Kasumi-1 (cell line): ENCODE results near the gene FARS2.

Experiments
- DNase-seq, 2 experiments: peaks; one replicate each; lab custom pipeline; 2025; lab: John Stamatoyannopoulos, UW

Gene FARS2

DNA sequence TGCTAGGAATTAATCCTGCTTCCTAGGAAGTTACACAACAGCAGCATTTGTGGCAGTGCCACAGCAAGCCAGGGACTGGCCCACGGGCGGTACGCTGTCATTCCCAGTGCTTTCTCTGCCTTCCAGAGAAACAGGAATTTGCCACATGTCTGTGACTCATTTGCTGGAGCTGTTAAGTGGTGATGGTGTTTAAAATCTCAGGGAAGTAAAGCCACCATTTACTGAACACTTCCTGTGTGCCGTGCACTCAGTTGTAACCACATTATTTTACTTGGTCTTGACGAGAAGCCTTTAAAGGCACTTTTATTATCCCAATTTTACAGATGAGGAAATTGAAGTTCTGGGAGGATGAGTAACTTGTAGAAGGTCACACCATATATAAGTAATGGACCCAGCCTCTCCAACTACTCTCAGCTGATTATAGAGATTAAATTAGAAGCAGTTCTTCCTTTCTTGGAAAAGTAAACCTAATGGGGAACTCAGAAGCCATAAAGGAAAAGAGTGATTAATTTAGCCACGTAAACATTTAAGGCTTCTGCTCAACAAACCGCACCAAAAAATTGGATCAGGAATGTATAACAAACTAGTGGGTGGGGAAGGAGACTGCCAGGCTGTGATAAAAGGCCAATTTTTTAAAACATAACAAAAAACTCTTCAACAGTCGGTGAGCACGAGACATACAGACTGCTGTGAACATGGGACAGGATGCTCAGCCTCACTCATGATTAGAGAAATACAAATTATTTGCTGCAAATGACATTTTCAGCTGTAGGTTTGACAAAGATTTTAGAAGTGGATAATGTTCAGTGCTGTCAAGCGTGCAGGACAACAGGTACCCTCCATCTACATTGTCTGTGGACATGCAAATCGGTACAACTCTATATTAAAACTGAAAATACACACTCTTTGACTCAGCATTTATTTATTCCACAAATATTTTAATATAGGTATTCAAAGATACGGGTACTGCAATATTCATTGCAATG, 434.2 kb downstream of the FARS2 start:
- peak; percentile 34 to 65 for DNase-seq

- no peak for DNase-seq
Observed at GRCh38 chr6:5697508-5697907, 436.2 kb downstream of the FARS2 start.

DNA sequence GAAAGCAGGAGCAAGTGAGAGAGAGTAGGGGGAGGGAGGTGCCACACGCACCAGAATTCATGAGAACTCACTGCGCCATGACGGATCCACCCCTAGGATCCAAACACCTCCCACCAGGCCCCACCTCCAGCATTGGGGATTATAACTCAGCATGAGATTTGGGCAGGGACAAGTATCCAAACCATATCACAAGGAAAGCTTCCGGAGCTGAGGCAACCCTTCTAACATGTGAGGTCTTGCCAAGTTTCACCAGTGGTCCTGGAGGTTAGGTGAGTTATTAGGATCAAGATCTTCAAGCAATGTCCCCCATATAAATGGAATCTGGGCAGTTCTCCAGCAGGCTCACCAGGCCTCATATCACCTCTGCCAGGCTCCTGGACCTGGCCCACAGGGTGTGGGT, 437.0 kb downstream of the FARS2 start:
- no peak for DNase-seq

- DNase-seq = peak; percentile 91 to 92
Observed at GRCh38 chr6:5699064-5699463, 437.8 kb downstream of the FARS2 start.

DNA sequence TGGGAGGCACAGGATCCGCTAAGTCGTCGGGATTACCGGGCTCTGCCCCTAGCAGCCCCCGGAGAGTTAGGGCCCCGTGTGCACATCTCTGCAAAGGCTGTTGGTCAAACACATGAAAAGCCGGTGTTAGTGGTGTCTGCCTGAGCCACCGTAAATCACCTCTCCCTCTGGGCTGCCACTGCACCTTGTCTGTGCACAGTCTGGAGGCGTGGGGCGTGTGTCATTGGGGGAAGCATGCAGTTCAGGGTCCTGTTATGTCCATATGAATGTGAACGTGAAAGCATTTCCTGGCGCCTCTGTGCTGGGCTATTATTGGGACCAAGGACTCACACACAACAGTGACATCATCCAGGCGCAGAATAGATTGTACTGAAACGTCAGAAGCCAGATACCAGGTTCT, 439.9 kb downstream of the FARS2 start:
- no peak for DNase-seq

GRCh38 chr6:5704708-5705107, 443.4 kb downstream of the FARS2 start:
- no peak for DNase-seq

DNA sequence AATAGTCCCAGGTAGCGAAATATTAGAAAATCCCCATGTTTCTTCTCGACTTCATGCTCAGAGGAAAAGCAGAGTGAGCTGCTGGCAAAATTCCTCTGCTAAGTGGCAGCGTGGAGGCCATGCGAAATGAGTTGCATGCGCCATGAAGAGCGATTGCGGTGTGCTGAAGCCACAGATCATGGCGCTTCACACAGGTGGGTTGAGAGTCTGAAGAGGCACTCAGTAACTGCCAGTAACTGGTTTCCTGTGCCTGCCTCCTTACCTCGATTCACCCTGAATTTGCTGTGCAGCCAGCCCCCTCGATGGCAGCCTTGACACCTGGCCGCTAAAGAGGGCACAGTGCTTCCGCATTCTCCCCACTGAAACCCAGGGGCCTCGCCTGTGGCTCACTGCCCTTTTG, 443.9 kb downstream of the FARS2 start:
- DNase-seq = no peak

DNA sequence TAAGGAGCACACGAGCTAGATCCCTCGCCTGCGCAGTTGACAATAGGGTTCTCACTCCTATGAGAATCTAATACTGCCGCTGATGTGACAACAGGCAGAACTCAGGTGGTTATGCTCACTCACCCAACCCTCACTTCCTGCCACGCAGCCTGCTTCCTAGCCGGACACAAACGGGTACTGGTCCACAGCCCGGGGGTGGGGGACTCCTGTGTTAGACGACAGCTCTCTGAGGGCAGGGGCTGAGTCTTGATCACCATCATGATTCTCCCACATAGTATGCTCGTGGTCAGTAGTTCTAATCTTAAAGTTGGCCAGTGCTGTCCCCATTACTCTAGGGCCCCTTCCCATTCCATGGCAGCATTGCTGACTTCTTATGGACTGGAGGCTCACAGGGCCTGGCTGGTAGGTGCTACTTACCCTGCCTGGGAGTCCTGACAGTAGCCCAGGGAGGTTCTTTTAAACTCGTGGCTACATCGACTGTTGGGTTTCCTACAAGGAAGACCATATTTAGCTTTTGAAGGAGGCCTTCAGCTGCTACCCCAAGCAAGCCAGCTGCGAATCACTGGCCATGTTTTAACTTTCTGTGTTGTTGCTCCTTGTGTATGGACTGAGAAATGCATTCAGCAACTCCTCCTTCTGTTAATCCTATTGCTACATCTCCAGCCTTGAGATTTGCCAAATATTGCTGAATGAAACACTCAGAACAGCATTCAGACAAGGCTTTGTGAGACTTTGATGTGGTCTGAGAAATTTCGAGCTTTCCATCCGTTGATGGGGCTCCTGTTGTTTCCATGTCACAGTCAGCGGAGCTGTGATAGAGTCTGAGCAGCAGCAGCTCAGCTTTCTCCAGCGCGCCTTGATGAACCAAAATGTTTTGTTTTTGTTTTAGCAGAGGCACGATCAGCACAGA, 445.1 kb downstream of the FARS2 start:
- no peak for DNase-seq

GRCh38 chr6:5707281-5708045, 446.1 kb downstream of the FARS2 start:
- no peak for DNase-seq

DNA sequence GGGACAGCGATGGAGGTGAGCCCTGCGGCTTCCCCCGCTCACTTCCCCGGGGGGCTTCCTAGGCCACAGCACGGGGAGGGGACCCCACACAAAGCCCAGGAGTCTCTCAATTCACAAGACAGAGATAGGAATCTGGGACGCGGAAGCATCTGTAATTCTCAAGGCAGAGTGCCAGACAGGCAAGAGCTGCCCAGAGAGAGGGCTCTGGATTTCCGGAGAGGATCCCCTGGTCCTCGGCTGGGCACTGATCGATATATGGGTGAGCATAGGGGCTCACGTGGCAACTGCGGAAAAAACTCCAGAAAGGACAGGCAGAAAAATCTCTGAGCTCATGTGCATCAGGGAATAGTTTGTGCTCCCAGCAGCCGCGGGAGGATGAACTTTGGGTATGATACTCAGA, 449.2 kb downstream of the FARS2 start:
- DNase-seq = no peak

DNA sequence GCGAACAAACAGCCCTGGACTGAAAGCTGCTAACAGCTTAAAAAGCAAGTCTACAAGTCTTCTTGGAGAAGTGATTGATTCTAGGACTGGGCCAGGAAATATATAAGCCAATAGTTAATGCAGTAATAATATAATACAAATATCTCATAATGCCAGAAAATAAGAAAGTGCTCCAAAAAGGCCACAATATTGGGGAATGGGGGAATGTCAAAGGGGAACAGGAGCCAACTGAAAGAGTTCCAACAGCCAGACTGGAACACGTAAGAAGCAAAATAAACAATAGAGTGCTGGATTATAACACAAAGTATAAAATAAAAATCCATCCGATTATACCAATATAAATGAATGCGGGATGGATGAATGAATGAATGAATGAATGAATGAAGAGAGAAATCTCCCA, 449.6 kb downstream of the FARS2 start:
- no peak for DNase-seq

- DNase-seq = no peak
Observed at GRCh38 chr6:5712349-5713215, 451.3 kb downstream of the FARS2 start.

- no peak for DNase-seq
Observed at GRCh38 chr6:5713519-5713918, 452.2 kb downstream of the FARS2 start.

GRCh38 chr6:5718231-5718947, 457.1 kb downstream of the FARS2 start:
- peak; percentile 79 to 83 for DNase-seq

- DNase-seq = peak; percentile 66 to 79
Observed at GRCh38 chr6:5723841-5724691, 462.8 kb downstream of the FARS2 start.

GRCh38 chr6:5724911-5725310, 463.6 kb downstream of the FARS2 start:
- no peak for DNase-seq

DNA sequence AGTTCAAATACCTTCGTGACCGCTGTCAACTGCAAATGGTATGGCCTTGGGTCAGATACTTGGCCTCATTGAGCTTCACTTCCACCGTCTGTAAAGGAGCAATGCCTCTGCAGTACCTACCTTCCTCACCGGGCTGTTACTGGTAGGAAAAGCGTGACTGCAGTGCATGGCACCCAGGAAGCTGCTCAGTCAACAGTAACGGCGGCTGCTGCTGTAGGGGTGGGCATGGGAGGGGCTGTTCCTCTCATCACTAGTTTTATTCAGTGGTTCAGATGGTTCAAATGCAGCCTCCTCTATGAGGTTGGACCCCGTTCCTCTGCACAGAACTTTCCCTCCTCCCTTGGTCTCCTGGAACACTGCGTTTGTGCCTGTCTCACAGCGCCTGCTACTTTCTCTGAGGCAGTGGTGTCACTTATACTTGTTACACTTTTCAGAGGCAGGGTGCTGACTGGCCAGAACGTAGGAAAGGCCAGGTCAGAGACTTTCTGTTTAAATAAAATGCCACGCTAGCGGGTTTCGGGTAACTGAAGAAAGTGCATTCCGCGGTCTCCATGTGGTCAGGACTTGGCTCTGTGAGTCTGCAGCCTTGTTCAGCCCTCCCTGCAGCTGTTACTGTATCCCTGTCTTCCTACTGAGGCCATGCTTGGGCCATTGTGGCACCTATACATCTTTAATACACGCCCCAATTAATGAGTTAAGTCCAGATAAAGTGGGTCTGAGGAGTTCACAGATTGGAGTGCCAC, 465.8 kb downstream of the FARS2 start:
- DNase-seq = no peak

- DNase-seq = no peak
Observed at GRCh38 chr6:5728351-5729079, 467.2 kb downstream of the FARS2 start.
